NT2/D1 (cell line): ENCODE data around the gene MTRF1.

Source experiments
- YY1 ChIP-seq: IDR thresholded peaks from 2 replicates; pipeline ENCODE4 v1.6.1; 2011; ENCODE audit not compliant: insufficient read length, insufficient read depth
- ZNF274 ChIP-seq: IDR thresholded peaks from 2 replicates; pipeline ENCODE4 v1.6.1; 2011; ENCODE audit warnings: mild to moderate bottlenecking, low read depth, low read length

GRCh38 chr13:41250993-41251392 lies 12.4 kb downstream of the MTRF1 start:
- TF ChIP-seq ZNF274: no peak
- TF ChIP-seq YY1: no peak
